BE2C (cell line): ENCODE measurements around the gene PSMG4.

ENCODE experiments used
- DNase-seq: peaks from one replicate; pipeline ENCODE4 v3.0.0-alpha.2; 2020
- H3K27me3 ChIP-seq: fragments of 250-450 bp; sonication (Bioruptor Pico); 2 replicates; pipeline ENCODE4 v1.5.1; 2020; ENCODE audit warnings: mild to moderate bottlenecking
- H3K36me3 ChIP-seq: fragments of 250-450 bp; sonication (Bioruptor Pico); 2 replicates; pipeline ENCODE4 v1.5.1; 2020; ENCODE audit warnings: mild to moderate bottlenecking
- H3K4me1 ChIP-seq: fragments of 250-450 bp; sonication (Bioruptor Pico); 2 replicates; pipeline ENCODE4 v1.5.1; 2020
- H3K4me3 ChIP-seq: 2 replicates; pipeline ENCODE4 v1.5.1; 2011; ENCODE audit warnings: low read depth, low read length
- H3K9me3 ChIP-seq: fragments of 250-450 bp; sonication (Bioruptor Pico); 2 replicates; pipeline ENCODE4 v1.5.1; 2020
- TF ChIP-seq, protein P1 (sequence below): IDR thresholded peaks from 2 replicates; pipeline ENCODE4 v1.5.1; 2012; ENCODE audit warnings: mild to moderate bottlenecking, low read depth, low read length

The PSMG4 gene

DNA sequence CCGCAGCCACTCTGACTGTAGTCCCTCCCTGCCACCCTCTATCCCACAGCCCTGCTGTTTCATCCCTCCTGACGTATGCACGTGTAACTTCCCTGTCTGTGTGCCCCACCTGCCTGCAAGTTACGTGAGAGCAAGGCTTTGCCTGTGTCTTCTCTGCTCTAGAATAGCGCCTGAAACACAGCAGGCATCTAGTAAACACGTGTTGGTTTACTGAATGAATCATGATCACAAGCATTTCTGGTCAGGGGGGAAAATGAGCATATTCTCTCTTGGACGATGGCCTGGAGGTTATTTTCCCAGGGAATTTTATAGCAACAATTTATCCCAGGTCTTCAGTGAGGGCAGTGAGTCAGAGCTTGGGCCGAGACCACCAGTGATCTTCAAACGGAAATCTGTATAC lies 38.3 kb downstream of the PSMG4 start:
- H3K4me3 ChIP-seq = no peak overlapping the region
- no peaks in the 10 kb centered on the region for H3K9me3 ChIP-seq
- TF ChIP-seq, protein P1, sequence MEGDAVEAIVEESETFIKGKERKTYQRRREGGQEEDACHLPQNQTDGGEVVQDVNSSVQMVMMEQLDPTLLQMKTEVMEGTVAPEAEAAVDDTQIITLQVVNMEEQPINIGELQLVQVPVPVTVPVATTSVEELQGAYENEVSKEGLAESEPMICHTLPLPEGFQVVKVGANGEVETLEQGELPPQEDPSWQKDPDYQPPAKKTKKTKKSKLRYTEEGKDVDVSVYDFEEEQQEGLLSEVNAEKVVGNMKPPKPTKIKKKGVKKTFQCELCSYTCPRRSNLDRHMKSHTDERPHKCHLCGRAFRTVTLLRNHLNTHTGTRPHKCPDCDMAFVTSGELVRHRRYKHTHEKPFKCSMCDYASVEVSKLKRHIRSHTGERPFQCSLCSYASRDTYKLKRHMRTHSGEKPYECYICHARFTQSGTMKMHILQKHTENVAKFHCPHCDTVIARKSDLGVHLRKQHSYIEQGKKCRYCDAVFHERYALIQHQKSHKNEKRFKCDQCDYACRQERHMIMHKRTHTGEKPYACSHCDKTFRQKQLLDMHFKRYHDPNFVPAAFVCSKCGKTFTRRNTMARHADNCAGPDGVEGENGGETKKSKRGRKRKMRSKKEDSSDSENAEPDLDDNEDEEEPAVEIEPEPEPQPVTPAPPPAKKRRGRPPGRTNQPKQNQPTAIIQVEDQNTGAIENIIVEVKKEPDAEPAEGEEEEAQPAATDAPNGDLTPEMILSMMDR = no peak
- H3K36me3 ChIP-seq = no peaks in the 10 kb centered on the region
- no peaks in the 10 kb centered on the region for H3K4me1 ChIP-seq
- H3K27me3 ChIP-seq = peaks cover 6% of the 10 kb centered on the region; the same call in 1 of the 2 replicates
- DNase-seq = no peak

DNA sequence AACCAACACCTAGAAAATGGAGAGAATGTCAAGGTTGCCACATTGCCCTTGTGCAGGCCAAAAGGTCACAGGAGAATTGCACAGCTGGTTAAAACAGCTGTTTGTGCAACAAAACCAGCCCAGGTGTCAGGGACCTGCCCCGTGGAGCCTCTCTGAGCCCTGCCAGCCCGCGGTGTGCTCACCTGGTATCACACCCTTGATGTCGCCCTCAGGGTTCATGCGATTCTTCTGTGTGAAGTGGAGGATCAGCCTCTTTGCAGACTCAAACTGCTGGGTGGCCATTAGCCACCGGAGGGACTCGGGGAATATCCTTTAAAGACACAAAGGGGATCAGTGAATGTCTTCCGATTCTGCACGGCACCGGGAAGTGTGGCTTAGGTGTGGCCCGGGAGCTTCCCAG lies 39.2 kb downstream of the PSMG4 start:
- Histone ChIP-seq H3K36me3 (no peaks in the 10 kb centered on the region), H3K9me3 (no peaks in the 10 kb centered on the region), H3K4me1 (no peaks in the 10 kb centered on the region), H3K4me3 (no peak overlapping the region), H3K27me3 (peaks cover 8% of the 10 kb centered on the region; the same call in 1 of the 2 replicates)
- TF ChIP-seq, protein P1 = no peak
- DNase-seq = no peak

DNA sequence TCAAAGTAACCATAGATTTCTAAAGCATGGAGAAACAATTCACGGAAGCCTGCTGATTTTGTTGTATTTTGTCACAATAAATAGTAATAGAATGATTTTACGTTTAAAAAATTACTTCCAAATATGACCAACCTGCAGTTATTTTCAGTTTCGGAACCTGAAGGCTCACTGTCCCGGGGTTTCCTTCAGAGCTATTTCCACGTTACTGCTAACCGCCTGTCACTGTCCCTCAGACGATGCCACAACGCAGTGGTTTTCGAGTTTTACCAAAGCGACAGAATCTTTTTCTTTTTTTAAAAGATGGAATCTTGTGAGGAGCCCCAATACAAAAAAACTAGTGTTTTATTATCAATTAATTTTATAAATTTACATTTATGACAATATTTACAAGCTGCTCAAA lies 40.5 kb downstream of the PSMG4 start:
- Histone ChIP-seq H3K9me3 (no peaks in the 10 kb centered on the region), H3K4me1 (no peaks in the 10 kb centered on the region), H3K36me3 (no peaks in the 10 kb centered on the region), H3K4me3 (no peak overlapping the region), H3K27me3 (peaks cover 8% of the 10 kb centered on the region; the same call in 1 of the 2 replicates)
- DNase-seq = no peak
- TF ChIP-seq, protein P1 = no peak

DNA sequence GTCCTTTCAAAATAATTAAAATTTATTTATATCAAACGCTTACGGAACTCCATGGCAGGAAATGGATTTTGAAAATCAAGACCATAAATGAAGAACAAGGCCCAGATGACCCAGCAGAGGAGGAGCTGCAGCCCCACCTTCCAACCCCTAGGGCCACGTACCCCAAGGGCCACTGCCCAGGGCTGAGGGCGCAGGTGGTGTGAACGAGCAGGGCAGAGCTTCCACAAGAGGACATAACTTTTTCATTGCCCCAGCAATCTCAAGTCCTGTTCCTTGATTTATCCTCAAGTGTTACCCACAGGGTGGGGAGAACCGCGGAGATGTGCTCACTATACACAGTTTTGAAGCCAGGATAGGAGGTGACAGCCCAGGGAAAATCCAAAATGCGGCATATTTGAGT lies 42.8 kb downstream of the PSMG4 start:
- no peaks in the 10 kb centered on the region for H3K9me3 ChIP-seq
- no peak for DNase-seq
- TF ChIP-seq, protein P1 = no peak

DNA sequence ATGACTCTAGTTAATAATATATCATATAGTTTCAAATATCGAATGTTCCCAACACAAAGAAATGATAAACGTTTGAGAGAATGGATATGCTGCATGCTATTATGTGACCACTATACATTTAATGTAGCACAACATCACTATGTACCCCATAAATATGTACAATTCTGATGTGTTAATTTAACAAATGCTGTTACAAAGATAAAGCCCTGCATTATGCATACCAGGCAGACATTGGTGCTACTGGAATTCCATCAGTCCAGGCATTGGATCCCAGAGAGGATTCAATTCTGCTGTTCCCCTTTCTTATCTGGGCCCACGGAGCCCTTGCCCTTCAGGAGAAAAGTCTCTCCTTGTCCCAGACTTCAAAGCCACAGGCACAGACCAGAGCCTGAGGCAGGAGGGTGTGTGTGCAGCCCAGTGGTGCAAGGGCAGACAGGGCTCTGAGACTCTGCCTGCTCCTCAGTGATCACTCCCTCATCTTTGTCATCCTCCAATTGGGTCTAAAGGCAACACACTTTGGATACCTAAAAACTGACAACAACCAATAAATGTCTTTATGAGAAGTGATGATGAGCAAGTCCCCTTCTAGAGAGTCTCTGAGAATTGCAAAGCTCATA lies 45.2 kb downstream of the PSMG4 start:
- Histone ChIP-seq H3K27me3 (peaks cover 22% of the 10 kb centered on the region), H3K4me1 (no peaks in the 10 kb centered on the region)
- TF ChIP-seq, protein P1 = no peak

More for the DNA sequence above, 42.8 kb downstream of the PSMG4 start:
- H3K27me3 ChIP-seq = peaks cover 10% of the 10 kb centered on the region
- no peak overlapping the region for H3K4me3 ChIP-seq
- H3K4me1 ChIP-seq = no peaks in the 10 kb centered on the region
- H3K36me3 ChIP-seq = no peaks in the 10 kb centered on the region

DNA sequence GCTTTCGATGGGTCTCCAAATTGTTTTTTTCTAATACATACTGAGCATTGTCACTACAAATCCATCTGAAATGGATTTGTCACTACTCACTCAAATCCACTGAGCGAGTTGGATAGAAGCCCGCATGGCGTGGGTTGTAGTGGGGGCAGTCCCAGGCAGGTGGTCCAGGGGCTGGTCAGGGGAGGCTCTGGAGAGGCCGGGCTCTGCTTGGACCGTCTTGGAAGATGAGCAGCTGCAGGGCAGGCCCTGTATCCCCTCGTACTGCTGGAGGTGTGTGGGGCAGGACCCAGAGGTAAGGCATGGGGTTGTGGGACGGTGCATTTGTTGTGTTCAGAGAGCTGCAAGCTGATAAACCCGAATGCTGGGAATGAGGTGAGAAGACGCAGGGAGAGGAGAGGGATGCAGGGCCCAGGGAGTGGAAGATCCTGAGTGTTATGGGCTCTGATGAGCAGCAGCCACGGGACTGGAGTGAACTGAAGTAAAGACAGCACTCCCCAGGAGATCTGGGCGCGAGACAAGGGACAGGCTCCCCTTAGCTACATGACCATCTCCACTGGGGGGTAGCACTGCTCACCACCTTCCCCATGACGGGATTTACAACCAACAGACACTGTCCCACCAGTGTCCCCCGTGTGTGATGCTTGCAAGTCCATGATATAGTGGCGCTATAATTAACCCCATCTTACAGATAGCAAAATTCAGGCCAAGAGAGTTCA lies 45.9 kb downstream of the PSMG4 start:
- H3K4me1 ChIP-seq = no peaks in the 10 kb centered on the region
- H3K36me3 ChIP-seq = no peaks in the 10 kb centered on the region
- TF ChIP-seq, protein P1 = no peak
- no peak overlapping the region for H3K4me3 ChIP-seq
- no peak for DNase-seq
- H3K9me3 ChIP-seq = no peaks in the 10 kb centered on the region
- peaks cover 22% of the 10 kb centered on the region for H3K27me3 ChIP-seq

More for the DNA sequence above, 45.2 kb downstream of the PSMG4 start:
- no peak overlapping the region for H3K4me3 ChIP-seq
- no peaks in the 10 kb centered on the region for H3K9me3 ChIP-seq
- DNase-seq = no peak
- no peaks in the 10 kb centered on the region for H3K36me3 ChIP-seq
